SKM-1 (cell line): ENCODE data around the gene SLC6A16.
"Not testable (repeated sequence)": the region's sequence is repeated elsewhere in the genome, so short reads cannot be mapped to it uniquely, and the experiment has no call there.

Experiments used
- DNase-seq: peaks from one replicate; lab custom pipeline; 2025; ENCODE audit not compliant: unreplicated experiment; lab: John Stamatoyannopoulos, UW

Gene SLC6A16

DNA sequence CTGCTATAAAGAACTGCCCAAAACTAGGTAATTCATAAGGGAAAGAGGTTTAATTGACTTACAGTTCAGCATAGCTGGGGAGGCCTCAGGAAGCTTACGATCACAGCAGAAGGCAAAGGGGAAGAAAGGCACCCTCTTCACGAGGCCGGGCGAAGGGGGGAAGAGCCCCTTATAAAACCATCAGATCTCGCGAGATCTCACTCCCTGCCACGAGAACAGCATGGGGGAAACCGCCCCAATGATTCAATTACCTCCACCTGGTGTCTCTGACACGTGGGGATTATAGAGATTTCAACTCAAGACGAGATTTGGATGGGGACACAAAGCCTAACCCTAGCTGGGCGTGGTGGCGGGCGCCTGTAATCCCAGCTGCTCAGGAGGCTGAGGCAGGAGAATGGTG lies 42.8 kb downstream of the SLC6A16 start:
- DNase-seq: no peak

GRCh38 chr19:49272204-49272603 lies 52.8 kb downstream of the SLC6A16 start:
- DNase-seq: no peak

DNA sequence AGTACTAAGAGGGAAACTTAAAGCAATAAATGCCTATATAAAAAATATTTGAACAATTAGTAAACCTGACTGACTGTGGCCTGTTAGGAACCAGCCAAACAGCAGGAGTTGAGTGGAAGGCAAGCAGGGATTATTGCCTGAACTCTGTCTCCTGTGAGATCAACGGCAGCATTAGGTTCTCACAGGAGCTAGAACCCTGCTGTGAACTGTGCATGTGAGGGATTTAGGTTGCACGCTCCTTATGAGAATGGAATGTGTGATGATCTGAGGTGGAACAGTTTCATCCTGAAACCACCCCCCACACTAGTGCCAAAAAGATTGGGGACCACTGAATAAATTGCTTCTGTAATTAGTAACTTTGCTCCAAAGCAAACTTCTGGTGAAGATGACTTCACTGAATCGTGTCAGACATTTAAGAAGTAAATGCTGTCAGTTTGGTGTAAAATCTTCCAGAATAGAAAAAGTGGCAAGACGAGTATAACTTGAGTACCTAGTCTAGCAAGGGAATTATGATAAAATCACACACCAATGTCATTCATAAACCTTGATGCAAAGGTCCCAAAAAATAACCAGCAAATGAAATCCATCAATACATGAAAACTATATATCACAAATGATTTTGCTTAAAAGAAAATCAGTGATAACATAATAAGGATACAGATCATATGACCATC lies 53.8 kb downstream of the SLC6A16 start:
- DNase-seq: no peak

DNA sequence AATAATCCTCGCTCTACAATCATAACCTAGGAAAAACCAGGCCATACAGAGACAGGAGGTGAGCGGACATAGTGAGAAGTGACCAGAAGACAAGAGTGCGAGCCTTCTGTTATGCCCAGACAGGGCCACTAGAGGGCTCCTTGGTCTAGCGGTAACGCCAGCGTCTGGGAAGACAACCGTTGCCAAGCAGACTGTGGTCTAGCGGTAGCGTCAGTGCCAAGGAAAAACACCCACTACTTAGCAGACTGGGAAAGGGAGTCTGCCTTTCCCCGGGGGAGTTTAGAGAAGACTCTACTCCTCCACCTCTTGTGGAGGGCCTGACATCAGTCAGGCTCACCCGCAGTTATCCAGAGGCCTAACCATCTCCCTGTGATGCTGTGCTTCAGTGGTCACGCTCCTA lies 58.6 kb downstream of the SLC6A16 start:
- not testable (repeated sequence) for DNase-seq

DNA sequence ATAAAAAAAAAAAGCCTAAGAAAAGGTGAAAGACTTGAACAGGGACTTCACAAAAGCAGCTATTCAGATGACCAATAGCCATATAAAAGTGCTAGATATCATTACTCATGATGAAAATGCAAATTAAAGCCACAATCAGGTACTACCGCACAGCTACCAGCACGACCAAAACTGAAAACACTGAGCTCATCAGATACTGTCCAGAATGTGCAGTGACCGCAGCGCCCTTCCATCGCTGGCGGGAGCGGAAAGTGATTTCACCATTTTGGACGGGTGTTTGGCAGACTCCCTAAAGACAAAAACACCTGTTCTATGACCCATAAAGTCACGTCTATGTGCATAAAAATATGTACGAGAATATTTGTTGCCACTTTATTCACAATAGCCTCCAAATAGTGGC lies 60.7 kb downstream of the SLC6A16 start:
- no peak for DNase-seq

GRCh38 chr19:49261602-49262001 lies 63.4 kb downstream of the SLC6A16 start:
- no peak for DNase-seq

DNA sequence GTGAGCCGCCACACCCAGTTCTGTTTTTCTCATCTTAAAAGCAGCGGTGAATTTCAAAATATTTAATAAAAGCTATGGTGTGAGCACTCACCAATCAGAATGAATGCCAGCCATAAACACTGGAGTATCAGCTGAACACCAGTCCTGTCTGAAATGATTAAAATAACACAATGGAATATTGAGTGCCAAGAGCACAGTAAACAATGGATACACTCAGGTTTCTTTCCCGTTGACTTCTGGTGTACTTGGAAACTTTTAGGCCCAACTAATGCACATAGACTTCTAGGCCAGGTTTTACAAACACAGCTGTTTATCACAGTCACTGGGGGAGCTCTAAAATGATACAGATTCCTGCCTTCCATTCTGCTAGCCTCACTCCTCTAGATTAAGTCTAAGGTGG lies 68.3 kb downstream of the SLC6A16 start:
- DNase-seq: no peak

DNA sequence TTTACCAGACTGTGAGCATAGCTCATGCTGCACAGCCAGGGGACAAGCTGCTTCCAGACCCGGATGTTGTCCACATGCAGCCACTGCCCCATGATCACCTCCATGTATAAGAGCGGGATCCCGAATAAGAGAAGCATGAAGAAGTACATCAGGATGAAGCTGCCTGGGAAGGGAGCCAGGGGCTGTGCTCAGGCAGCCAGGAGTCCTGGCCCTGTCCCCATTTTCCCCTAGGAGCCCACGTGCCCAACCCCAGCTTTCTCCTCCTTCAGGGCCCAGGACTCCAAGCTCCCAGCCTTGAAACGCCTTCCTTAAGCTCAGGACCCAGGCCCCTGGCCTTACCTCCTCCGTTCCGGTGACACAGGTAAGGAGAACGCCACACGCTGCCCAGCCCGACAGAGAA lies 69.3 kb downstream of the SLC6A16 start:
- DNase-seq: no peak

DNA sequence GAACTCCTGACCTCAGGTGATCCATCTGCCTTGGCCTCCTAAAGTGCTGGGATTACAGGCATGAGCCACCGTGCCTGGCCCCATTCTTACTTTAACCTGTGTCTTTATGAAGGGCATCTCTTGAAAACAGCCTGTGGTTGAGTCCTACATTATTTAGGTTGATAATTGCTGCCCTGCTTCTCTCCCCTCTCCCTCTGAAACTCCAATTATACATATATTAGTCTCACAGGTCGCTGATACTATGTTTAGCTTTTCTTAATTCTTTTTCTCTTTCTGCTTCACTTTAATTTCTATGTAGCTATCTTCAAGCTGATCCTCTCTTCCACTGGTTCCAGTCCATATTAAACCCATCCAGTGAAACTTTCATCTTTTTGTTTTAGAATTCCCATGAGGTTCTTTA lies 75.1 kb downstream of the SLC6A16 start:
- DNase-seq: no peak

GRCh38 chr19:49247676-49248075 lies 77.3 kb downstream of the SLC6A16 start:
- no peak for DNase-seq

DNA sequence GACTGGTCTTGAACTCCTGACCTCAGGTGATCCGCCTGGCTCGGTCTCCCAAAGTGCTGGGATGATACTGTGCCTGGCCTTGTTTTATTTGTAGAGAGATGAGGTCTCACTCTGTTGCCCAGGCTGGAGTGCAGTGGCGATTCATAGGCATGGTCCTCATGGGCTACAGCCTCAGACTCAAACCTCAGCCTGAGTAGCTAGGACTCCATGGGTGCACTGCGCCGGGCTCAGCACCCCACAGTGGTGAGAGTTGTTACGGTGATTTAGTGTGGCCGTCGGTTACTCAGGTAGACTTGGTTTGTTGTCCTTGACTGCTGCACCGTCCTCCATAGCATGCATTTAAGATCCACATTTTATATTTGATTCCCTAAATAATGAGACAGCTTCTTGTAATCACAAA lies 80.7 kb downstream of the SLC6A16 start:
- no peak for DNase-seq

DNA sequence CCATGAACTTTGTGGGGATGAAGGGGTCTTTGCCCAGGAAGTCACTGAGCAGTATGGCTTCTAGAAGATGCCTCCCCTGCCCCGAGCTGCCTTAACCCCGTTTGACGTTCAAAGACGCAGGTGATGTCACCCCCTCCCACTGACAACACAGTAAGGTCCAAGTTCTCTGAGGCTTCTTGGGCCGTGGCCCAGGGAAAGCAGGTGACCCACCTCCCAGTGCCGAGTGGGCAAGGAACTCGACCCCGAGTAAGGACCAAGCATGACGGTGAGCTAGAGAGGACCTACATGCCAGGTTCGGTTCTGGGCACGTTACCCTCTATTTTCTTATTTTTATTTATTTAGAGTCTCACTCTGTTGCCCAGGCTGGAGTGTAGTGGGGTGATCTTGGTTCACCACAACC lies 81.3 kb downstream of the SLC6A16 start:
- DNase-seq: no peak

GRCh38 chr19:49243129-49243528 lies 81.9 kb downstream of the SLC6A16 start:
- no peak for DNase-seq

GRCh38 chr19:49241769-49242168 lies 83.2 kb downstream of the SLC6A16 start:
- no peak for DNase-seq
